HFFc6 (cell line): Measurements from ENCODE around the gene ZNF793. TPM values are rescaled to one million over a fixed set of nuclear protein-coding genes. Genes with fewer than 3 reads are reported as not detected.

Source experiments
- DNase-seq: peaks from one replicate; pipeline ENCODE4 v3.0.0-alpha.2; 2018
- H3K27ac Mint-ChIP-seq: 2 replicates; pipeline ENCODE4 v1.8.0; 2020; ENCODE audit warnings: mild to moderate bottlenecking, mixed read lengths
- H3K27me3 Mint-ChIP-seq: 2 replicates; pipeline ENCODE4 v1.8.0; 2021; ENCODE audit warnings: mild to moderate bottlenecking, moderate library complexity, mixed read lengths; ENCODE audit not compliant: insufficient read depth
- H3K36me3 Mint-ChIP-seq: 2 replicates; pipeline ENCODE4 v1.8.0; 2021; ENCODE audit warnings: low read depth, mixed read lengths
- H3K4me1 Mint-ChIP-seq: 2 replicates; pipeline ENCODE4 v1.8.0; 2020; ENCODE audit warnings: low read depth, mixed read lengths
- H3K4me3 Mint-ChIP-seq: 2 replicates; pipeline ENCODE4 v1.8.0; 2020; ENCODE audit warnings: mild to moderate bottlenecking, moderate library complexity, mixed read lengths
- H3K9me3 Mint-ChIP-seq: 2 replicates; pipeline ENCODE4 v1.8.0; 2020; ENCODE audit warnings: mild to moderate bottlenecking, mixed read lengths
- CTCF ChIP-seq: fragments of 200-600 bp; sonication (generic); IDR thresholded peaks from 2 replicates; pipeline ENCODE4 v1.5.0; 2021; ENCODE audit warnings: antibody characterized with exemption, mild to moderate bottlenecking
- total RNA-seq, 6 experiments: library from RNA; stranded (reverse); fragmentation: NEBNext Ultra II Directional; extraction: Animal tissue kit (Norgen Biotek cat#: 25700); gene quantifications; 2 replicates in 1 of 6; 3 replicates in 5 of 6; pipeline ENCODE4 v1.2.3, GENCODE V29; 2021

The ZNF793 gene
- total RNA-seq, 6 experiments from 2014 or later, result 0.43 to 3.4 (median 0.70) TPM

GRCh38 chr19:37468961-37469777, 37.6 kb upstream of the ZNF793 start, which contains the start of gene ZNF570:
Gene ZNF570 (plus strand): TSS chr19:37469356. CDS start chr19:37470355, 999 bp downstream.
- no peak for TF ChIP-seq CTCF
- peak; percentile 85 for DNase-seq
- peaks cover 2% of the 10 kb centered on the region for H3K27me3 Mint-ChIP-seq
- H3K27ac Mint-ChIP-seq, result peak within 1 kb of the TSS; percentile 91
- H3K9me3 Mint-ChIP-seq, result peaks cover 45% of the 10 kb centered on the region
- H3K36me3 Mint-ChIP-seq, result peaks cover 39% of the 10 kb centered on the region
- H3K4me1 Mint-ChIP-seq, result peaks cover 33% of the 10 kb centered on the region
- H3K4me3 Mint-ChIP-seq, result peak within 1 kb of the TSS; percentile 94

GRCh38 chr19:37470216-37470615, 36.5 kb upstream of the ZNF793 start:
- no peak overlapping the region; the same call in 1 of the 2 replicates for H3K27ac Mint-ChIP-seq
- H3K36me3 Mint-ChIP-seq, result peaks cover 32% of the 10 kb centered on the region
- DNase-seq, result no peak
- TF ChIP-seq CTCF, result no peak
- peaks cover 33% of the 10 kb centered on the region for H3K4me1 Mint-ChIP-seq
- peaks cover 2% of the 10 kb centered on the region for H3K27me3 Mint-ChIP-seq
- H3K4me3 Mint-ChIP-seq, result peak overlapping the region; percentile 94
- H3K9me3 Mint-ChIP-seq, result peaks cover 39% of the 10 kb centered on the region

- Mint-ChIP-seq H3K4me3 (no peak overlapping the region), H3K4me1 (peaks cover 22% of the 10 kb centered on the region), H3K9me3 (peaks cover 51% of the 10 kb centered on the region), H3K36me3 (peaks cover 43% of the 10 kb centered on the region), H3K27ac (no peak overlapping the region), H3K27me3 (no peaks in the 10 kb centered on the region; the same call in 1 of the 2 replicates)
- no peak for DNase-seq
- no peak for TF ChIP-seq CTCF
Observed at GRCh38 chr19:37472165-37472564, 34.6 kb upstream of the ZNF793 start.

GRCh38 chr19:37484406-37485168, 22.2 kb upstream of the ZNF793 start:
- Mint-ChIP-seq H3K4me3 (no peak overlapping the region), H3K27me3 (no peaks in the 10 kb centered on the region), H3K9me3 (peaks cover 94% of the 10 kb centered on the region), H3K4me1 (no peaks in the 10 kb centered on the region), H3K27ac (no peak overlapping the region), H3K36me3 (peaks cover 64% of the 10 kb centered on the region)
- no peak for DNase-seq
- TF ChIP-seq CTCF, result no peak

GRCh38 chr19:37492213-37492612, 14.5 kb upstream of the ZNF793 start:
- no peak for DNase-seq
- Mint-ChIP-seq H3K27me3 (no peaks in the 10 kb centered on the region), H3K4me3 (no peak overlapping the region), H3K27ac (no peak overlapping the region), H3K36me3 (peaks cover 22% of the 10 kb centered on the region), H3K9me3 (peaks cover 89% of the 10 kb centered on the region), H3K4me1 (no peaks in the 10 kb centered on the region)
- no peak for TF ChIP-seq CTCF
